ENCODE results near the gene KLHL13.

Gene KLHL13

DNA sequence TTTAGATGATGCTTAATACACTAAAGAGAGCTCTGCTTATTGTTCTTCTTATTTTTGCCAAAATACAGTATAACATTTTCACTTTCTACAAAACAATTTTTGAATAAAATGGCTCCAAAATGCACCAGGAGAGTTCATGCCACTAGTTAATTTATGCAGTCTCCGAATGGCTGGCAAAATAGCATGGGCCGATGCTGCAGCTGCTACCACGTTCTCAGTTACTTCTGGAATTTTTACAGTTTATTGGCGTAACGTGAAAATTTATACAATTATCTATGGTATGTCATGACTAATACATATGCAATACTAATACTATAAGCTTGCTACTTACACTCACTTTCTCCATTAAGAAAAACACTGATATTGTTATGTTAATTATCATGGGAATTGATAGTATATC, 16.5 kb downstream of the KLHL13 start:
- ChIA-PET CTCF (no interaction called here), POLR2A (no interaction called here)
- no peak for TF ChIP-seq LEF1 (IDR thresholded peaks at IDR 0.05; ENCODE audit: borderline replicate concordance)
- TF ChIP-seq FOXM1 (IDR thresholded peaks at IDR 0.05; ENCODE audit: borderline replicate concordance), result no peak
- no peak for TF ChIP-seq ELF4 (IDR thresholded peaks at IDR 0.05)
- no peak for DNase-seq (ENCODE audit: extremely low spot score)

DNA sequence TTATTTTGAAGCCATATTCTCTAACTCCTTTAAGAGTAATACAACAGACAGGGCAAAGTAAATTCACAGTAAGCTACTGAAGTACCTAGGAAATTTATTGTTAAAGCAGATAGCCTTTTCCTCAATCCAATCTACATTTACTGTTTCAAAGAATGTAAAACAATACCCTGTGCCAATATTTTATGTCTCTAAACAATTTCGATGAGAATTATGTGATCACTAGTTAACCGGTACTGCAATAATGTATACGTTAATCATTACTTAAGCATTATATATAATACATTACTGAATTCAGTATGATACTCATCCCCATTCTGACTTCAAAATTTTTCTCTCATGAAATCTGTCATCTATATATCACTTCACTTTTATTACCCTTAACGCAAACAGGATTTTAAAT, 28.5 kb downstream of the KLHL13 start:
- DNase-seq (ENCODE audit: extremely low spot score), result no peak
- ChIA-PET CTCF (no interaction called here), POLR2A (interaction anchor here (0.7 kb wide), 1 partner anchor 28 kb away, joined by 3 read pairs; the partner anchor contains the start of gene KLHL13)
- TF ChIP-seq SUZ12 (IDR thresholded peaks at IDR 0.05) (no peak), FOXM1 (IDR thresholded peaks at IDR 0.05; ENCODE audit: borderline replicate concordance) (no peak), NFRKB (IDR thresholded peaks at IDR 0.05) (no peak), FOXK2 (IDR thresholded peaks at IDR 0.05) (no peak), FOXA1 (IDR thresholded peaks at IDR 0.05) (no peak), L3MBTL2 (conservative IDR thresholded peaks at IDR 0.05) (no peak), CTBP1 (IDR thresholded peaks at IDR 0.05; ENCODE audit: borderline replicate concordance) (no peak), LEF1 (IDR thresholded peaks at IDR 0.05; ENCODE audit: borderline replicate concordance) (no peak), ARNT (IDR thresholded peaks at IDR 0.05) (no peak), BHLHE40 (IDR thresholded peaks at IDR 0.05; ENCODE audit: borderline replicate concordance) (no peak), ZNF384 (IDR thresholded peaks at IDR 0.05) (no peak), TARDBP (IDR thresholded peaks at IDR 0.05) (no peak), SP1 (IDR thresholded peaks at IDR 0.05) (no peak), HDGF (IDR thresholded peaks at IDR 0.05; ENCODE audit: borderline replicate concordance) (no peak), ELF4 (IDR thresholded peaks at IDR 0.05) (no peak)
- TF ChIP-seq, protein P1, sequence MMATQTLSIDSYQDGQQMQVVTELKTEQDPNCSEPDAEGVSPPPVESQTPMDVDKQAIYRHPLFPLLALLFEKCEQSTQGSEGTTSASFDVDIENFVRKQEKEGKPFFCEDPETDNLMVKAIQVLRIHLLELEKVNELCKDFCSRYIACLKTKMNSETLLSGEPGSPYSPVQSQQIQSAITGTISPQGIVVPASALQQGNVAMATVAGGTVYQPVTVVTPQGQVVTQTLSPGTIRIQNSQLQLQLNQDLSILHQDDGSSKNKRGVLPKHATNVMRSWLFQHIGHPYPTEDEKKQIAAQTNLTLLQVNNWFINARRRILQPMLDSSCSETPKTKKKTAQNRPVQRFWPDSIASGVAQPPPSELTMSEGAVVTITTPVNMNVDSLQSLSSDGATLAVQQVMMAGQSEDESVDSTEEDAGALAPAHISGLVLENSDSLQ (IDR thresholded peaks at IDR 0.05), result no peak

- CTCF ChIA-PET, result no interaction called here
- no peak for TF ChIP-seq CTBP1 (IDR thresholded peaks at IDR 0.05; ENCODE audit: borderline replicate concordance)
- no peak for TF ChIP-seq NFRKB (IDR thresholded peaks at IDR 0.05)
- TF ChIP-seq BHLHE40 (IDR thresholded peaks at IDR 0.05; ENCODE audit: borderline replicate concordance), result no peak
- TF ChIP-seq, protein P1 (IDR thresholded peaks at IDR 0.05), result no peak; the same call in 1 of the 2 replicates
- TF ChIP-seq FOXM1 (IDR thresholded peaks at IDR 0.05; ENCODE audit: borderline replicate concordance), result no peak
- TF ChIP-seq SP1 (IDR thresholded peaks at IDR 0.05), result no peak
- no peak for TF ChIP-seq ARNT (IDR thresholded peaks at IDR 0.05)
- no peak for TF ChIP-seq FOXK2 (IDR thresholded peaks at IDR 0.05)
- TF ChIP-seq FOXA1 (IDR thresholded peaks at IDR 0.05), result no peak
- TF ChIP-seq LEF1 (IDR thresholded peaks at IDR 0.05; ENCODE audit: borderline replicate concordance), result no peak
- no peak for TF ChIP-seq SUZ12 (IDR thresholded peaks at IDR 0.05)
- no peak for TF ChIP-seq HDGF (IDR thresholded peaks at IDR 0.05; ENCODE audit: borderline replicate concordance)
- no peak for TF ChIP-seq ELF4 (IDR thresholded peaks at IDR 0.05)
- TF ChIP-seq TARDBP (IDR thresholded peaks at IDR 0.05), result no peak
- no peak for TF ChIP-seq L3MBTL2 (conservative IDR thresholded peaks at IDR 0.05)
- TF ChIP-seq ZNF384 (IDR thresholded peaks at IDR 0.05), result no peak
- POLR2A ChIA-PET, result no interaction called here
- DNase-seq (ENCODE audit: extremely low spot score), result no peak
Observed at GRCh38 chrX:118074196-118074595, 42.4 kb downstream of the KLHL13 start.

DNA sequence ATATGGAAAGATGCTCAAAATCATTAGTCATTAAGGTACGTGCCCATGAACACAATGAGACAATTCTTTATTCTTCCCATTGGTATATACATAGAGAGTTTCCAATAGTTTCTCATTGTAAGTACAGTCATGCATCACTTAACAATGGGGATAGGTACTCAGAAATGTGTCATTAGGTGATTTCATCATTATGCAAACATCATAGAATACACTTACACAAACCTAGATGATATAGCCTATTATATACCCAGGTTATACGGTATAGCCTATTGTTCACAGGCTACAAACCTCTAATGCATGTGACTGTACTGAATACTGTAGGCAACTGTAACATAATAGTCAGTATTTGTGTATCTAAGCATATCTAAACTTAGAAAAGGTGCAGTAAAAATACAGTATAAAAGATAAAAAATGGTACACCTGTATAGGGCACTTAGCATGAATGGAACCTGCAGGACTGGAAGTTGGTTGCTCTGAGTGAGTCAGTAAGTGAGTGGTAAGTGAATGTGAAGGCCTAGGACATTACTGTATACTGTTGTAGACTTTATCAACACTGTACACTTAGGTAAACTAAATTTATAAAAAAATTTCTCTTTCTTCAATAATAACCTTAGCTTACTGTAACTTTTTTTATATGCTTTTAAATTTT, 49.6 kb downstream of the KLHL13 start:
- no peak for DNase-seq (ENCODE audit: extremely low spot score)
- ChIA-PET CTCF (no interaction called here), POLR2A (no interaction called here)
- TF ChIP-seq BHLHE40 (IDR thresholded peaks at IDR 0.05; ENCODE audit: borderline replicate concordance) (no peak), ARNT (IDR thresholded peaks at IDR 0.05) (no peak), SUZ12 (IDR thresholded peaks at IDR 0.05) (no peak), TARDBP (IDR thresholded peaks at IDR 0.05) (no peak), ELF4 (IDR thresholded peaks at IDR 0.05) (no peak), FOXK2 (IDR thresholded peaks at IDR 0.05) (no peak), HDGF (IDR thresholded peaks at IDR 0.05; ENCODE audit: borderline replicate concordance) (no peak), CTBP1 (IDR thresholded peaks at IDR 0.05; ENCODE audit: borderline replicate concordance) (no peak), FOXA1 (IDR thresholded peaks at IDR 0.05) (no peak), LEF1 (IDR thresholded peaks at IDR 0.05; ENCODE audit: borderline replicate concordance) (no peak)
- TF ChIP-seq, protein P1 (IDR thresholded peaks at IDR 0.05), result no peak

DNA sequence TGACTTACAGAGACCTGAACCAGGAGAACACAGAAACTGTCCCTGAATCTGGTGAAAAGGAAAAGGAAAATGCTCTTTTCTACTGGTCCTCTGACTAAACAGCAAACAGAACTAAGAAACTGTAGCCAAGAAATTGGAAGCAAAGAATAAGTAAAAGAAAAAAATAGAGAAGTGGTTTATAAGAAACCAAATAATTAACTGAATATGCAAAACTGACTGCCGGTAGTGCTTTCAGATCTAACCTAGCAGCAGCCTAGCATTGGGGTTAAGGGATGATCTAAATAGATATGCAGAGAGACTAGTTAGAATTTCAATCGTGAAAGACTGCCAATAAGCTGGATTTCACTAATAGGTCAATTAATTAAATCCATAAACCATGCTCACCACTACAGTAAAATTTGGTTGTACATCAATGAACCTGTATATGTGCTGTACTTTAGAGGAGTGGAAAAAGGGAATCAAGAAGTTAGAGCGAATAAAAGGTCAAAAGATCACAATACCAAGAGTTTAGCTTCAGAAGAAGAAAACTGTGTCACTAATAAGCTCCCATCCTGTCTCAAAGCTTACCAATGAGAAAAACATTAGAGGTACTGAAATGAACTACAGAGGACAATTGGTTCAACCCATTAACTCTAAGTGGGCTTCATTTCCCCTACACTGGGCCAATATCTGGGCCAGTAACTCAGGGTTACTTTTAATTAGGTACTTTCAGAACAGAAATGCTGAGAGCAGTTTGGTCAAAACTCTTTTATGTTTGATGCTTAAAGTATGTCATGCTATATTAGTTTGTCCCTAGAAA, 53.6 kb downstream of the KLHL13 start:
- TF ChIP-seq LEF1 (IDR thresholded peaks at IDR 0.05; ENCODE audit: borderline replicate concordance), result no peak
- TF ChIP-seq, protein P1 (IDR thresholded peaks at IDR 0.05), result no peak
- no peak for TF ChIP-seq ZNF384 (IDR thresholded peaks at IDR 0.05)
- ChIA-PET CTCF (no interaction called here), POLR2A (no interaction called here)
- DNase-seq (ENCODE audit: extremely low spot score), result no peak

Data from HEK293T (cell line).